CD1c-positive myeloid dendritic cell (primary cell): ENCODE data around the gene CYP4X1.
"Not testable (repeated sequence)": the region's sequence is repeated elsewhere in the genome, so short reads cannot be mapped to it uniquely, and the experiment has no call there.

Experiments
- DNase-seq: peaks from one replicate; pipeline ENCODE4 v3.0.0-alpha.2; 2016; ENCODE audit errors: extremely low spot score

The CYP4X1 gene

GRCh38 chr1:47023268-47024140 is at the start of gene CYP4X1:
CYP4X1 (plus strand) TSS chr1:47023669; CDS start chr1:47023818, 149 bp downstream.
- DNase-seq: no peak

- no peak for DNase-seq
Measured at GRCh38 chr1:46983166-46983829, 40.2 kb upstream of the CYP4X1 start.

- DNase-seq: no peak
Measured at GRCh38 chr1:46983830-46984586, 39.5 kb upstream of the CYP4X1 start.

- DNase-seq: not testable (repeated sequence)
Measured at GRCh38 chr1:46990541-46990940, 32.9 kb upstream of the CYP4X1 start.

GRCh38 chr1:46991083-46991923 is 32.2 kb upstream of the CYP4X1 start:
- DNase-seq: no peak

GRCh38 chr1:46996659-46997281 is 26.7 kb upstream of the CYP4X1 start:
- no peak for DNase-seq

GRCh38 chr1:47002211-47002610 is 21.3 kb upstream of the CYP4X1 start:
- DNase-seq: no peak

GRCh38 chr1:47003896-47004403 is 19.5 kb upstream of the CYP4X1 start:
- no peak for DNase-seq

- DNase-seq: not testable (repeated sequence)
Measured at GRCh38 chr1:47006437-47006836, 17.0 kb upstream of the CYP4X1 start.

- no peak for DNase-seq
Measured at GRCh38 chr1:47013293-47013692, 10.2 kb upstream of the CYP4X1 start.

GRCh38 chr1:47021070-47021469 is 2.4 kb upstream of the CYP4X1 start:
- DNase-seq: no peak

GRCh38 chr1:47024141-47024801 is 802 bp downstream of the CYP4X1 start:
- no peak for DNase-seq

- no peak for DNase-seq
Measured at GRCh38 chr1:47030170-47030805, 6.8 kb downstream of the CYP4X1 start.

- DNase-seq: no peak
Measured at GRCh38 chr1:47031059-47031458, 7.6 kb downstream of the CYP4X1 start.

GRCh38 chr1:47031585-47031984 is 8.1 kb downstream of the CYP4X1 start:
- no peak for DNase-seq

GRCh38 chr1:47036764-47037163 is 13.3 kb downstream of the CYP4X1 start:
- DNase-seq: no peak

- no peak for DNase-seq
Measured at GRCh38 chr1:47059376-47059775, 35.9 kb downstream of the CYP4X1 start.

GRCh38 chr1:47067097-47067594 is 43.7 kb downstream of the CYP4X1 start, which contains the start of gene CYP4Z1:
CYP4Z1 (plus strand) TSS chr1:47067231; CDS start chr1:47067491, 260 bp downstream.
- no peak for DNase-seq

GRCh38 chr1:47069080-47069479 is 45.6 kb downstream of the CYP4X1 start:
- not testable (repeated sequence) for DNase-seq
